ENCODE results near the gene FMOD. TPM values are rescaled to one million over a fixed set of nuclear protein-coding genes. Genes with fewer than 3 reads are reported as not detected.

FMOD gene
- total and polyA plus RNA-seq, 12 donors = 4.5 to 20.5 (median 10.5) TPM

GRCh38 chr1:203371288-203371687 is 20.4 kb upstream of the FMOD start:
- WGBS, 2 donors = 96 to 97% methylated on average over 3 of the region's 3 CpGs
- H3K4me1 ChIP-seq = peaks cover 4 to 35% (median 23%) of the 10 kb centered on the region in 9 donors

DNA sequence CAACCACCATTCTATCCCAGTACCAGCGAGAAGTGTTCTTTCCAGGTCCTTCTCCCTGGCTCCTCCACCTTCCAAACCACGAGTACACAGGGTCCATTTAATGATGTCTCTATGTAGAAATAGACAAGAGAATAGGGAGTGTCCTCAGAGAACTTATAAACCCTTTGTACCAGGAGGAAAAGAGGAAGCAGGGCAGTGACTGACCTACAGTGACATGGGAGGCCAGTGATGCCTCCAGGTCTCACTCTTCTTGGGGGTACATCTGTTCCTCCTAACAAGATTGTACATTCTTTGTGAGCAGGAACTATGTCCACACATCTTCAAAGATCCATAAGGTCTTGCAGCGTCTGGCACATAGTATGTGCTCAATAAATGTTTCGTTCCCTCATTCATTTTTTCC is 18.7 kb upstream of the FMOD start:
- H3K27ac ChIP-seq = peak overlapping the region in 9 of 10 donors; percentile 17 to 79 (median 52)
- intact Hi-C loops (cut with DNase I) = loop anchor here in 7 of 10 donors (1.0 to 5.0 kb wide), 7 partner anchors 68 to 119 kb away; no protein-coding TSS in a partner anchor
- H3K27me3 ChIP-seq = no peaks in the 10 kb centered on the region
- H3K4me1 ChIP-seq = peaks cover 5 to 33% (median 26%) of the 10 kb centered on the region in 9 donors
- H3K36me3 ChIP-seq = no peaks in the 10 kb centered on the region
- DNase-seq = no peak
- 89 to 95% methylated on average over 4 of the region's 4 CpGs for WGBS, 2 donors
- H3K9me3 ChIP-seq = no peaks in the 10 kb centered on the region
- H3K4me3 ChIP-seq = no peak overlapping the region
- TF ChIP-seq CTCF (IDR thresholded peaks at IDR 0.05) = no peak
- ATAC-seq = peak in 1 of 8 donors; percentile 10

More at GRCh38 chr1:203371288-203371687, 20.4 kb upstream of the FMOD start:
- Histone ChIP-seq H3K27me3 (no peaks in the 10 kb centered on the region), H3K4me3 (no peak overlapping the region), H3K36me3 (no peaks in the 10 kb centered on the region), H3K9me3 (no peaks in the 10 kb centered on the region), H3K27ac (no peak overlapping the region)
- no peak for DNase-seq
- intact Hi-C loops (cut with DNase I) = loop anchor here in 1 of 10 donors (5.0 kb wide), 1 partner anchor 66 kb away; no protein-coding TSS in a partner anchor
- ATAC-seq = no peak
- no peak for TF ChIP-seq CTCF (IDR thresholded peaks at IDR 0.05)

- ATAC-seq = peak; percentile 85 to 94 (median 92)
- H3K4me1 ChIP-seq = peaks cover 1 to 33% (median 26%) of the 10 kb centered on the region in 9 donors
- DNase-seq = peak; percentile 56 to 76
- peaks cover 0 to 7% (median 0%) of the 10 kb centered on the region in 7 donors for H3K27me3 ChIP-seq
- H3K27ac ChIP-seq = peak overlapping the region in 9 of 10 donors; percentile 17 to 79 (median 56)
- H3K4me3 ChIP-seq = no peak overlapping the region
- no peaks in the 10 kb centered on the region for H3K9me3 ChIP-seq
- intact Hi-C loops (cut with DNase I) = loop anchor here in 7 of 10 donors (1.0 to 5.0 kb wide), 6 partner anchors 72 to 120 kb away; no protein-coding TSS in a partner anchor
- no peaks in the 10 kb centered on the region for H3K36me3 ChIP-seq
- 47 to 56% methylated on average over 6 of the region's 6 CpGs for WGBS, 2 donors
- peak in 8 of 9 donors; percentile 25 to 73 (median 56) for TF ChIP-seq CTCF (IDR thresholded peaks at IDR 0.05)
Measured at GRCh38 chr1:203368624-203369451, 17.9 kb upstream of the FMOD start.

GRCh38 chr1:203367057-203367456 is 16.1 kb upstream of the FMOD start:
- no peaks in the 10 kb centered on the region for H3K36me3 ChIP-seq
- 74 to 81% methylated on average over 4 of the region's 4 CpGs for WGBS, 2 donors
- no peak for ATAC-seq
- peaks cover 0 to 7% (median 0%) of the 10 kb centered on the region in 7 donors for H3K27me3 ChIP-seq
- peaks cover 0 to 30% (median 27%) of the 10 kb centered on the region in 9 donors for H3K4me1 ChIP-seq
- H3K27ac ChIP-seq = peak overlapping the region in 1 of 10 donors; percentile 14
- no peak for TF ChIP-seq CTCF (IDR thresholded peaks at IDR 0.05)
- H3K9me3 ChIP-seq = no peaks in the 10 kb centered on the region
- intact Hi-C loops (cut with DNase I) = loop anchor here in 2 of 10 donors (5.0 kb wide), 2 partner anchors 75 to 120 kb away; no protein-coding TSS in a partner anchor
- no peak overlapping the region for H3K4me3 ChIP-seq
- no peak for DNase-seq
